Fibroblast of the aortic adventitia (primary cell): ENCODE results near the gene WASF3. TPM values are rescaled to one million over a fixed set of nuclear protein-coding genes. Genes with fewer than 3 reads are reported as not detected.

Experiments
- DNase-seq: peaks from one replicate; pipeline ENCODE4 v3.0.0-alpha.2; 2010; ENCODE audit warnings: low read depth
- H3K4me3 ChIP-seq: 2 replicates; pipeline ENCODE4 v1.5.1; 2011; ENCODE audit warnings: low read depth, mild to moderate bottlenecking, control low read depth, low read length, moderate library complexity
- total RNA-seq: library from RNA; depleted of rRNA; stranded (reverse); fragments of >200 nt; gene quantifications from 2 replicates; pipeline ENCODE4 v1.2.3, GENCODE V29; 2012; ENCODE audit warnings: low replicate concordance
- TF ChIP-seq, protein P1 (sequence below): IDR thresholded peaks from 2 replicates; pipeline ENCODE4 v1.5.1; 2011; ENCODE audit warnings: mild to moderate bottlenecking, low read length, control low read depth, inconsistent platforms; ENCODE audit not compliant: insufficient read depth

WASF3 gene
- total RNA-seq, 1 donor: 13.5 TPM

- H3K4me3 ChIP-seq: no peak overlapping the region
- TF ChIP-seq, protein P1, sequence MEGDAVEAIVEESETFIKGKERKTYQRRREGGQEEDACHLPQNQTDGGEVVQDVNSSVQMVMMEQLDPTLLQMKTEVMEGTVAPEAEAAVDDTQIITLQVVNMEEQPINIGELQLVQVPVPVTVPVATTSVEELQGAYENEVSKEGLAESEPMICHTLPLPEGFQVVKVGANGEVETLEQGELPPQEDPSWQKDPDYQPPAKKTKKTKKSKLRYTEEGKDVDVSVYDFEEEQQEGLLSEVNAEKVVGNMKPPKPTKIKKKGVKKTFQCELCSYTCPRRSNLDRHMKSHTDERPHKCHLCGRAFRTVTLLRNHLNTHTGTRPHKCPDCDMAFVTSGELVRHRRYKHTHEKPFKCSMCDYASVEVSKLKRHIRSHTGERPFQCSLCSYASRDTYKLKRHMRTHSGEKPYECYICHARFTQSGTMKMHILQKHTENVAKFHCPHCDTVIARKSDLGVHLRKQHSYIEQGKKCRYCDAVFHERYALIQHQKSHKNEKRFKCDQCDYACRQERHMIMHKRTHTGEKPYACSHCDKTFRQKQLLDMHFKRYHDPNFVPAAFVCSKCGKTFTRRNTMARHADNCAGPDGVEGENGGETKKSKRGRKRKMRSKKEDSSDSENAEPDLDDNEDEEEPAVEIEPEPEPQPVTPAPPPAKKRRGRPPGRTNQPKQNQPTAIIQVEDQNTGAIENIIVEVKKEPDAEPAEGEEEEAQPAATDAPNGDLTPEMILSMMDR: no peak
- DNase-seq: no peak
These were observed 103.3 kb downstream of the WASF3 start for GRCh38 chr13:26660766-26661165.

- TF ChIP-seq, protein P1: no peak
- DNase-seq: no peak
- H3K4me3 ChIP-seq: no peak overlapping the region
These were observed 106.3 kb downstream of the WASF3 start for GRCh38 chr13:26663791-26664190.

DNA sequence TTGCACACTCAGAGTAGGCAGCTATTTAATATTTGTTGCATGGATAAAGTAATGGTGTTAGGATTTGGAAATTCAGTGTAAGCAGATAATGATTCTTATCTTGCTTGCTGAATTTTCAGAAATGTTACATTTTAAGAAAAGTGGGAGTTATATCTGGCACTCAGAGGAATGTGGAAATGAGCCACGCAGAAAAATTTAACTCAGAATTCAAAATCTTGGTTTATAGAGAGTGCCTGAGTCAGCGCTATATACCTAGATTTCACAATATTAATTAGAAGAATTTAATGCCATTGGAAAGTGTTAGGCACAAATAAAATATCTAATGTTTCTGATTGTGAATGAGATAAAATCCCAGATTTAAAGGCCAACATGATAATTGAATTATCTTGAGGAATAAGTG is 106.8 kb downstream of the WASF3 start:
- TF ChIP-seq, protein P1: no peak
- no peak for DNase-seq
- no peak overlapping the region for H3K4me3 ChIP-seq

DNA sequence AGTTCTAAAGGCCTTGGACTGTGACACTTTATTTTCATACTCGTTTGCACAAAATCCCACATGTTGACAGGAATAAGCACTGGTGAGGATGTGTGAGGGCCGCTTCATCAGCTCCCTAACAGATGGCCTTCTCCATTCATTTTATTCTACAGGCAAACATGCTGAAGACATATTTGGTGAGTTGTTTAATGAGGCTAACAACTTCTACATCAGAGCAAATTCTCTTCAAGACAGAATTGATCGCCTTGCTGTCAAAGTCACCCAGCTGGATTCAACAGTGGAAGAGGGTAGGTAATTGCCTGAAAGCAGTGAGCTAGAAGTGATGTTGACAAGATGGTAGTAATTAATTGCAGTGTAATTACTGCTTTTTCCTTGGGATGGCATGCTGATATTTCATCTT is 107.4 kb downstream of the WASF3 start:
- TF ChIP-seq, protein P1: no peak
- no peak for DNase-seq
- no peak overlapping the region for H3K4me3 ChIP-seq

GRCh38 chr13:26668357-26669146 is 111.1 kb downstream of the WASF3 start:
- no peak for DNase-seq
- TF ChIP-seq, protein P1: no peak
- no peak overlapping the region for H3K4me3 ChIP-seq

DNA sequence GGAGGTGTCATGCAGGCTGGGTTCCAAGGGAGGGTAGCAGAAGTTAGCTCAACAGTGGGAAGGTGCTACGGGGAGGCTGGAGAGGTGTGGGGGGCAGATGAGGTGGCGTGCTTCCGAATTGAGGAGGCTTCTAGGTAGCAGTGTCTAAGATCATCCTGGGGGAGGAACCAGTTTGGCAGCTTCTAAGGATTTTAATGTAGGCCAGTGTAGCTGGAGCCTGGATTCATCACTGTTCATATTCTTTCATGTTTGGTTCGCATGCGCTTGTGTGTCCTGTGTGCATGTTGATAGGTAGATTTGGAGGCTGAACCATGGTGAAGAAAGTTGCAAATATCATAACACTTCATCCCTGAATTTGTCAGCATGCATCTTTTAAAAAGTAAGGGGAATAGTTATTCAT is 116.4 kb downstream of the WASF3 start:
- no peak for DNase-seq
- no peak overlapping the region for H3K4me3 ChIP-seq
- TF ChIP-seq, protein P1: no peak

DNA sequence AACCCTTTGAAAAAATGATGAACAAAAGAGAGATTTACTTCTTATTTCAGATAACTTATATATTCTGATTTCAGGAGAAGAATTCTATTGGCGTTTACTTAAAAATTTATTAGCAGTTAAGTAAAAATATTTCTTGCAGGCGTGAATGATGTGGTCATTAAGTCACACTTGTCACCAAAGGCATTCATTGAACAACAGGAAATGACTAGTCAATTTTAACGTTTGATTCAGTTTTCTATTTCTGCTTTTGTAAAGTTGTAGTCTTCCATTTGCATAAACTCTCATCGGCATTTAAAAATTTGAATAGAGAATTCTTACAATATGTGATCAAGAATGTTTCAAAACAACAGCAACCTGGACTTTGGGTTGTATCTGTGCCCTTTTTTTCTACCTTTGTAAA is 119.7 kb downstream of the WASF3 start:
- TF ChIP-seq, protein P1: no peak

More for the DNA sequence above, 119.7 kb downstream of the WASF3 start:
- DNase-seq: no peak
- H3K4me3 ChIP-seq: no peak overlapping the region
